ENCODE measurements around the gene ARHGEF10L. TPM values are rescaled to one million over a fixed set of nuclear protein-coding genes. Genes with fewer than 3 reads are reported as not detected.

The ARHGEF10L gene
- total RNA-seq, 1 donor from 2014 or later = 75.6 TPM

DNA sequence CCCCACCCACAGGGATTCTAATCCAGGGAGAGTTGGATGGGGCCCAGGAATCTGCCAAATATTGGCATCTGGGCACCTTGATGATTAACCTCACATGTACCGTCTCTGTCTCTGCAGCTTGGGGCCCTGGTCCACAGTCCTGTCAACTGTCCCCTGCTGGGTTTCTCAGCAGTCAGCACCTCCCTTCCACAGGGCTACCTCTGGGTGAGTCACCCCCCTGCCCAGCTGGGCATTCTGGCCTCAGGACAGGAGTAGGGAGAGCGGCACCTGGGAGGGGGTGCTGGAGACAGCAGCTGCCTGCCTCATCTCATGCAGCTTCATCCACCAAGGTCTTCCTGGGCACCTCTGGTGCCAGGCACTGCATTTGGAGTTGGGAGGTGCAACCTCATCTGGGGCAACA lies 115.0 kb downstream of the ARHGEF10L start:
- intact Hi-C loops (cut with DNase I) = no loop called here
- H3K27me3 ChIP-seq = no peaks in the 10 kb centered on the region
- no peaks in the 10 kb centered on the region for H3K4me1 ChIP-seq
- H3K9me3 ChIP-seq = no peaks in the 10 kb centered on the region
- DNase-seq (ENCODE audit: extremely low spot score in 2 of 2) = no peak
- no peak for TF ChIP-seq POLR2A (IDR thresholded peaks at IDR 0.05)
- TF ChIP-seq CTCF (IDR thresholded peaks at IDR 0.05) = no peak
- no peak for TF ChIP-seq POLR2AphosphoS5 (IDR thresholded peaks at IDR 0.05; ENCODE audit: insufficient read depth in 1 of 2, low read depth in 1 of 2)
- no peak overlapping the region for H3K4me3 ChIP-seq
- H3K27ac ChIP-seq = no peak overlapping the region
- peaks cover 0 to 32% of the 10 kb centered on the region in 2 donors for H3K36me3 ChIP-seq

DNA sequence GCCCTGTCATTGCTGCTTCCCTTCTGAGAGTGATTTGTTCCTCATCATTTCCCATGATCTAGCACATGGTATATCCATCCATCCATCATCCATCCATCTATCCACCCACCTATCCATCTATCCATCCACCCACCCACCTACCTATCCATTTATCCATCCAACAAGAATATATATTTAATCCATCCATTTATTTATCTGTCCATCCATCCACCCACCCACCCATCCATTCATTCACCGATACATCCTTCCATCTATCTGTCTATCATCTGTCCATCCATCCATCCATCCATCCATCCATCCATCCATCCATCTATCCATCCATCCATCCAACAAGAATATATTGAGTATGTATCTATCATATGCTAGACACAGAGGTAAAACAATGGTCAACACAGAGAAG lies 115.7 kb downstream of the ARHGEF10L start:
- H3K27me3 ChIP-seq = no peaks in the 10 kb centered on the region
- H3K9me3 ChIP-seq = no peaks in the 10 kb centered on the region
- H3K4me3 ChIP-seq = no peak overlapping the region
- intact Hi-C loops (cut with DNase I) = no loop called here
- H3K27ac ChIP-seq = no peak overlapping the region
- no peaks in the 10 kb centered on the region for H3K4me1 ChIP-seq
- DNase-seq (ENCODE audit: extremely low spot score in 2 of 2) = no peak
- peaks cover 0 to 30% of the 10 kb centered on the region in 2 donors for H3K36me3 ChIP-seq
- no peak for TF ChIP-seq POLR2AphosphoS5 (IDR thresholded peaks at IDR 0.05; ENCODE audit: insufficient read depth in 1 of 2, low read depth in 1 of 2)
- no peak for TF ChIP-seq CTCF (IDR thresholded peaks at IDR 0.05)
- TF ChIP-seq POLR2A (IDR thresholded peaks at IDR 0.05) = no peak

DNA sequence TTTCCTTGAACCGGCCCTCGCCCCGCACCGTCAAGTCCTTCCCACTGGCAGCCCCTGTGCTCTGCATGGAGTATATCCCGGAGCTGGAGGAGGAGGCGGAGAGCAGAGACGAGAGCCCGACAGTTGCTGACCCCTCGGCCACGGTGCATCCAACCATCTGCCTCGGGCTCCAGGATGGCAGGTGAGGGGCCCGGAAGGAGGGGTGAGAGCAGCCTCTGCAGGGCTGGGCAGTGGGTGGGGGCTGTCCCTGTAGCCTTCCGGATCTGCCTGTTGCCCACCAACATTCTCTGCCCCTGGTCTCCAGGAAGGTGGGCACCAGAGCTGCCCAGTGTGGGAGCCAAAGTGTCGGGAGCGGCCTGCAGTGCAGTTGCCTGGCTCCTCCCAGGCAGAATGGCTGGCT lies 116.4 kb downstream of the ARHGEF10L start:
- no peak for DNase-seq (ENCODE audit: extremely low spot score in 2 of 2)
- H3K4me1 ChIP-seq = no peaks in the 10 kb centered on the region
- no peaks in the 10 kb centered on the region for H3K9me3 ChIP-seq
- no peak overlapping the region for H3K4me3 ChIP-seq
- intact Hi-C loops (cut with DNase I) = no loop called here
- peaks cover 0 to 25% of the 10 kb centered on the region in 2 donors for H3K36me3 ChIP-seq
- no peak overlapping the region for H3K27ac ChIP-seq
- TF ChIP-seq POLR2AphosphoS5 (IDR thresholded peaks at IDR 0.05; ENCODE audit: insufficient read depth in 1 of 2, low read depth in 1 of 2) = no peak
- TF ChIP-seq POLR2A (IDR thresholded peaks at IDR 0.05) = no peak
- no peak for TF ChIP-seq CTCF (IDR thresholded peaks at IDR 0.05)
- H3K27me3 ChIP-seq = no peaks in the 10 kb centered on the region

DNA sequence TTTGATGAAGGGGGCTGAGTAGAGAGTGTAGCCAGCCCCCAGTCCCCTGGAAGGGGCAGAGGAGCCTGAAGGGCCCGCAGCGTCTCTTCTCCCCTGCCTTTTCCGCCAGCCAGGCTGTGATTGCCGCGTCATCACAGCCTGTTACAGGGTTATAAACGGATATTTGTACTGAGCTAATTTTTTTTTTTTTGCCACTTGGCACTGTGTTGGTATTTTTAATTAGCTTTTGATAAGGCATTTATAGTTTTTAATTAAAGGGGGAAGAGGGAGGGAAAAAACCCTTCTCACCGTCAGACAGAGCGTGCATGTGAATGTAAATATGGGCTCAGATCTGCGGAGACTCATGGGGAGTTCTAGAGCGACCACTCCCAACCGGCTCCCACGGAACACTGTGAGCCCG lies 117.9 kb downstream of the ARHGEF10L start:
- intact Hi-C loops (cut with DNase I) = loop anchor here (1.0 kb wide), 1 partner anchor 25 kb away; no protein-coding TSS in a partner anchor
- DNase-seq (ENCODE audit: extremely low spot score in 2 of 2) = no peak
- Histone ChIP-seq H3K4me3 (no peak overlapping the region), H3K9me3 (no peaks in the 10 kb centered on the region), H3K27me3 (no peaks in the 10 kb centered on the region), H3K4me1 (no peaks in the 10 kb centered on the region), H3K36me3 (peaks cover 0 to 25% of the 10 kb centered on the region in 2 donors), H3K27ac (no peak overlapping the region)
- TF ChIP-seq POLR2A (IDR thresholded peaks at IDR 0.05) (no peak), CTCF (IDR thresholded peaks at IDR 0.05) (no peak), POLR2AphosphoS5 (IDR thresholded peaks at IDR 0.05; ENCODE audit: insufficient read depth in 1 of 2, low read depth in 1 of 2) (no peak)

DNA sequence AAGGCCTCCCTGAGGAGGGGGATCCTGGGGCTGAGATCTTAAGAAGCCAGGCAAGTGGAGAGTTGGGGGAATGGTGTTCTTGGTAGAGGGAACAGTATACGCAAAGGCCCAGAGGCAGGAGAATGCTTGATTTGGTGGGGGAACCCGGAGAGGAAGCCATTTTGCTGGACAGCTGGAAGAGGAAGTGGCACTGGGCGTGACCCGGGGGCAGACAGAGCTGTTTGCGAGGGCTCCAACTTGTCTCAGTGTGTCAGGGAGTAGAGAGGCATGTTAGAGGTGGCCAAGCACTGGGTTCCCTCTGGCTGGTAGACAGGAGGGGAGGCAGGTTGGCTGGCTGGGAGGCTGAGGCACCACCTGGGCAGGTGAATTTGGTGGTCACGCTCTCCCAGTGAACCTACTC lies 119.3 kb downstream of the ARHGEF10L start:
- TF ChIP-seq POLR2AphosphoS5 (IDR thresholded peaks at IDR 0.05; ENCODE audit: insufficient read depth in 1 of 2, low read depth in 1 of 2) (no peak), CTCF (IDR thresholded peaks at IDR 0.05) (no peak), POLR2A (IDR thresholded peaks at IDR 0.05) (no peak)
- Histone ChIP-seq H3K4me3 (no peak overlapping the region), H3K27me3 (no peaks in the 10 kb centered on the region), H3K9me3 (no peaks in the 10 kb centered on the region), H3K4me1 (no peaks in the 10 kb centered on the region), H3K36me3 (peaks cover 0 to 25% of the 10 kb centered on the region in 2 donors), H3K27ac (no peak overlapping the region)
- intact Hi-C loops (cut with DNase I) = no loop called here
- no peak for DNase-seq (ENCODE audit: extremely low spot score in 2 of 2)

Measured in vagina (tissue), 2 donors.